ENCODE data around the gene CAMTA1.
"Not testable (repeated sequence)": the region's sequence is repeated elsewhere in the genome, so short reads cannot be mapped to it uniquely, and the experiment has no call there.

CAMTA1 gene

GRCh38 chr1:7406641-7407543 lies 621.6 kb downstream of the CAMTA1 start:
- no peak for DNase-seq

DNA sequence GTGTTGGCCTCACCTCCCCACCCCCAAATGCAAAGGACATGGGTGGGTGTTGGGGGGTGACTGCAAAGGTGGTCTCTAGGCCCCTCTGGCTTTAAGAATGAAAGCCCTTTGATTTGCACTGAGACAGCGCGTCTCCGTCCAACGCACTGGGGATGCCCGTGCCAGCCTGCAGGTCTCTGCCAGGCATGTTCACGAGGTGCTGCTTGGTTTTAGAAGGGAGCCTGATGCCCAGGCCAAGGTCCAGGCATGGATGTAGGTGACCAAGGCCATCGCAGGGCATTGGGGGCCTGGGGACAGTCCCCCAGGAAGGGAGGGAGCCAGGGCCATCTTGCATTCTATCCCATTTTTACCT lies 622.3 kb downstream of the CAMTA1 start:
- no peak for DNase-seq

GRCh38 chr1:7407980-7408770 lies 622.9 kb downstream of the CAMTA1 start:
- no peak for DNase-seq

GRCh38 chr1:7408771-7409150 lies 623.5 kb downstream of the CAMTA1 start:
- DNase-seq: no peak

GRCh38 chr1:7409278-7409677 lies 624.0 kb downstream of the CAMTA1 start:
- no peak for DNase-seq

DNA sequence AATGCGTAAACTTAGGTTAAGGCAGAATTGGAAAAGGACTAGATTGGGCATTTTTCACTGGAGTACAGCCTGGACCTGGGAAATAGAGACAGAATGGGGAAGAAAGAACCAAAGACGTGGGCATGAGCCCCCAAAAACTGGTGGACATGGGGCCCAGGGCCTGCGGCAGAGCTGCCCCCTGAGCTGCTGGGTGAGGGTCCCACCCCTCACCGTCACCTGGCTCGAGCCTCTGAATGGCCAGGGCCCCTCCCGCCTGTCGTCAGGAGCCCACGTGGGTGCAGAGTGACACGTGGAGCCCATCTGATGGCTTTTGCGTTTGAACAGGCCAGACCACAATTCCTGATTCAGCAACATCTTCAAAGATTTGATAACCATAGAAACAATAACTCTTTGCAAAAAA lies 624.9 kb downstream of the CAMTA1 start:
- no peak for DNase-seq

DNA sequence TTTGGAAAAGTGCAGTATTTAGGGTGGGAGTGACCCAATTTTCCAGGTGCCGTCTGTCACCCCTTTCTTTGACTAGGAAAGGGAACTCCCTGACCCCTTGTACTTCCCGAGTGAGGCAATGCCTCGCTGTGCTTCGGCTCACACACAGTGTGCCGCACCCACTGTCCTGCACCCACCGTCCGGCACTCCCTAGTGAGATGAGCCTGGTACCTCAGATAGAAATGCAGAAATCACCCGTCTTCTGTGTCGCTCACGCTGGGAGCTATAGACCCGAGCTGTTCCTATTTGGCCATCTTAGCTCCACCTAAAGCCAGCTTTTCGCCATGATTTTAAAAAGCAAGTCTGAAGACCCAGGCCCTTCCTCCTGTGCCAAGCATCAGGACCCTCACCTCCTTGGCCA lies 632.4 kb downstream of the CAMTA1 start:
- DNase-seq: not testable (repeated sequence)

GRCh38 chr1:7418442-7419080 lies 633.3 kb downstream of the CAMTA1 start:
- no peak for DNase-seq

- no peak for DNase-seq
These were observed 634.8 kb downstream of the CAMTA1 start for GRCh38 chr1:7420098-7420445.

DNA sequence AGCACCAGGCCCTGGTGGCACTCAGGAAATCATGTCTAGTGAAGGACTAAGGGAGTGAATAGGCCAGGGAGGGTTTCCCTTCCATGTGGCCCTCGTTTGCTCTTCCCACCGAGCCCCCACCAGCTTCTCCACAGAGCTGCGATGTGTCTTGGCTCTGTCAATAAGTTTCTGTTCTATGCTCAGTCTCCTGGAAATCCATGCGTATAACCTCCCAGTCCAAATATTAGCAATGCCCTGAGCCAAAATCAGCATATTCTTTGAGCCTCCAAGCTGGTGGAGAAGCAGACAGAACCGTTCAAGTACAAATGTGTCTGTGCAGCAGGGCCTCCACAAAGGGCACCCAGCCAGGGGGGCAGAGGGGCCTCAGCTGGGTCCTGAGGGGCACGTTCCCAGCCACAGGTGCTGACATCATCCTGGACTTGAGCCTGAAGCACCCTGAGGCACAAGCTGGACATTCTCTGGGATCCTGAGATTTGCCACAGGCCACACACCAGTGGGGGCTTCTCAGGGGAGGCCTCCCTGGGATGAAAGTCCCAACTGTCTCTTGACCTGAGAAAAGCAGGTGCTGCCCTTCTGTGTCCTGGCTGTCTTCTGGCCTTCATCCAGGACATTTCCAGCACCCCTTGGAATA lies 635.3 kb downstream of the CAMTA1 start:
- no peak for DNase-seq

GRCh38 chr1:7421471-7422075 lies 636.3 kb downstream of the CAMTA1 start:
- no peak for DNase-seq

GRCh38 chr1:7422081-7422480 lies 636.8 kb downstream of the CAMTA1 start:
- DNase-seq: no peak

DNA sequence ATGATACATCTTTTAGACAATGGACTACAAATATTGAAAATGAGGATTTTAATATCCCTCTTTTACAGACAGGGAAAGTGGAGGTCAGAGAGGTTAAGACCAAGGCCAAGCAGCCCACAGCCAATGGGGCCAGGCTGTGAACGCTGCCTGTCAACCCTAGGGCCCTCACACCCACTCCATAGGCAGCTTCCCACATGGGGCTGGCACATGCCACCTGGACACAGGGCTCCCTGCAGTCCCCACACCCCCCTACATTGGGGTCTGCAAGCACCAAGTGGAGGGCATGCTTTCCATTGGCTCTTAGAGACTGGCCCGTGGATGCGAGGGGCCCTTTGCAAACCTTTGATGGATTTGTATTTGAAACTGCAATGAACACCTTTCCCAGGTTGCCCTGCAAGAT lies 637.3 kb downstream of the CAMTA1 start:
- DNase-seq: no peak

DNA sequence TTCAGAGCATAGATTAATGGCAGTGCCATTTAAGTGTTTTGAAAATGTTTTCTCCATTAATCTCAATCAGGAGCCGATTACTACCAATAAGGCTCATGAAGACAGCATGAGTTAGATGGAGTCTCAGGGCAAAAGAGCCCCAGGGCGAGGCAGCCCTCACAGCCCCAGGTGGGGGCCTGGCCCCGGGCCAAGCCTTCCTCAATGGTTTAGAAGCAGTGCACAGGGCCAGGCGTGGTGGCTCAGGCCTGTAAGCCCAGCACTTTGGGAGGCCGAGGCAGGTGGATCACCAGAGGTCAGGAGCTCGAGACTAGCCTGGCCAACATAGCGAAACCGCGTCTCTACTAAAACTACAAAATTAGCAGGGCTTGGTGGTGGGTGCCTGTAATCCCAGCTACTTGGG lies 637.7 kb downstream of the CAMTA1 start:
- DNase-seq: no peak

GRCh38 chr1:7424352-7424890 lies 639.2 kb downstream of the CAMTA1 start:
- no peak for DNase-seq

GRCh38 chr1:7425229-7425628 lies 640.0 kb downstream of the CAMTA1 start:
- no peak for DNase-seq

DNA sequence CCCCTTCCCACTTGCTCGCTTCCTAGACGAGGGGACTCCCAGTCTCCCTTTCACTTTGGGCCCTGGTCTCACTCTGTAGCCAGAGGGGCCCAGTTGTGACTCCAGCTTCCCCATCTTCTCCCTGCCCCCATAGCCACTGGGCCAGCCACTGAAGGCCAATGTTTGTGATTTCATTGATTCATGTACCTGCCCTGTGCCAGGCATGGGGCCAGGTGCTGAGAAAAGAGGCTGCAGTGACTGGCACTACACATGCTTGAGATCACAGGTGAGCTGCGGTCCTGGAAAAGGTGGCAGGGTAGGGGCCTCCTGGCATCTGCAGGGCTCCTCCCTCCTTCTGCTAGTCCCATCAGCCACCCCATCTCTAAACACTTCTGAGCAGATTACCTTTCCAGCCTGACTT lies 640.5 kb downstream of the CAMTA1 start:
- no peak for DNase-seq

DNA sequence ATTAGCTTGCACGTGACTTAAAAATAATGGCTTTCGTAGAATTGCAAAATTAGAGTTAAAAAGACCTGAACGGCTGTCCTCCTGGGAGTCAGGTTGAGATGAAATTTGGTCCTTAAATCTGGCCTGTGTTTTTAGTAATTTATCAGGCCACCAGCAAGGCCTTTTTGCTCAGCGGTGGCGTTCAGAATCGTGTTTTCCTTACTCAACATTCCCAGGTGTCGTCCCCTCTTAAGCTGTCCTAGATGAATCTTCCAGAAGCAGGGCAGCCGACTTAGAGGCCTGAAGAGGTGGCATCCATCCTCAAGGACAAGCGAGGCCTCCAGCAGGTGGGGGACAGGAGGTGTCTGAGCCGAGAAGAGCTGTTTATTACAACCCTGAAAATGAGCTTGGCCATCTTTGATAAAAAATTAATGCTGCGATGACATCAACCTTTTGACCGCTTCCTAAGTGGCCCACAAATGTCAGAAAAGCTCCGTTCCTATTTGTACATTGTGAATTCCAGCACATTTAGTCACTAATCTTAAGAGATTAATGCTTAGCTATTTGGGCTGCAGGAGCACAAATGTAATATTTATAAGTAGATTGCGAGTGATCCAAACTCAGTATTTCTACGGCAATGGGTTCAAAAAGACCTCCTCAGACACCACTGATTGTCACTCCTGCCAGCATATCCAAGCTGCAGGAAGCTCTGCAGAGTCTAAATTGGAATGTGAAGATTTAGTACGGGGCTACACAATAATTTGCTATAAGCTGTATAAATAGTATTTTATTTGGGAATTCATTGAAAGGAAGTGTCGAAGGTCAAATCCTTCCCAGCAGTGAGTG lies 641.7 kb downstream of the CAMTA1 start:
- no peak for DNase-seq

DNA sequence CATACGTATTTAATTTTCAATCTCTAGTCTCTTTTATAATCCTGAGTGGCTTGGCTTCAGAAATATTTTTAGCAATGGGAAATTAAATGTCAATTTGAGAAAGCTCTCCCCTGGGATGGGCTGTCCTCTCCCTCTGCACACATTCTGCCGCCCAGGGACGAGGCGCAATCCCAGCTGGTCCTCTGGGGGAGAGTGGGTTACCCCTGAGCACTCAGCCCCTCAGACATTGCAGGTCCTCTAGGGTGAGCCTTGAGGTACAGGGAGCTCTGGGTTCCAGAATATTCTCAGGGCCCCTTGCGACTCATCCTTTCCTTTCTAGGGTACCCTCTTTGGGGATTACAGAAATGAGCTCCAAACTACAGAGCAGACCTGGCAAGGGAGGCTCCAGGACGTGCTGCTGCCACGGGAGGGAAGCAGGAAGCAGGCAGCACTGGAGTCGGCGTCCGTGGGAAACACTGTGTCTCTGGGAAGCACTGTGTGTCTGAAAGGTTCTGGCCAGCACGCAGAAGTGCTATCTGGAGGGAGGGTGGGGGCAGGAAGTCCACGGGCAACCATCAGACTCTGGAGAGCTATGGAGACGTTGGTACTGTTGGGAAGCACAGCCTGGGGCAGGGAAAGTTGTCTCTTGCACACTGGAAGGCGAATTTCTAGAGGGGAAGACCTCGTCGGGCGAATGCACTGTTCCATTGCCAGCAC lies 642.5 kb downstream of the CAMTA1 start:
- no peak for DNase-seq

GRCh38 chr1:7429290-7429689 lies 644.0 kb downstream of the CAMTA1 start:
- no peak for DNase-seq

GRCh38 chr1:7430047-7430608 lies 644.9 kb downstream of the CAMTA1 start:
- no peak for DNase-seq
